ENCODE data around the gene MACROD2.

Gene MACROD2

DNA sequence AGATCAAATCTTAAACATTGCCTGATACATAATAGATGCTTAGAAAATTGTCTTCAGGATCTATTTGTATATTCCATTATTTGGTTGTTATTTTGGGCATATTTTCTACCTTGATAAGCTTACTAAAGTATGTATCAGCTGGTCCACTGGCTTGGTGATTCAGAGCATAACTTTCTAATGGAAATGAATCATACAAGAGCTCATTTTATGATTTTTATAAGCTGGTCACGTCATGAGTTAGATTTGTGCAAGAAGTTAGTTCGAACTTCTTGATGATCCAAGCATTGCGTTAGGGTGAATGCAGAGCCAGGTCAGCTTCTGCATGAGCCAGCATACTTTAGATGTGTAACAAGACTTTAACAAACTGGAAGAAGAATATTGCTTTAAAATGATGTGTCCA, 486.5 kb downstream of the MACROD2 start:
- no peak for TF ChIP-seq ZFX (IDR thresholded peaks at IDR 0.05; ENCODE audit: borderline replicate concordance)
- TF ChIP-seq, protein P1, sequence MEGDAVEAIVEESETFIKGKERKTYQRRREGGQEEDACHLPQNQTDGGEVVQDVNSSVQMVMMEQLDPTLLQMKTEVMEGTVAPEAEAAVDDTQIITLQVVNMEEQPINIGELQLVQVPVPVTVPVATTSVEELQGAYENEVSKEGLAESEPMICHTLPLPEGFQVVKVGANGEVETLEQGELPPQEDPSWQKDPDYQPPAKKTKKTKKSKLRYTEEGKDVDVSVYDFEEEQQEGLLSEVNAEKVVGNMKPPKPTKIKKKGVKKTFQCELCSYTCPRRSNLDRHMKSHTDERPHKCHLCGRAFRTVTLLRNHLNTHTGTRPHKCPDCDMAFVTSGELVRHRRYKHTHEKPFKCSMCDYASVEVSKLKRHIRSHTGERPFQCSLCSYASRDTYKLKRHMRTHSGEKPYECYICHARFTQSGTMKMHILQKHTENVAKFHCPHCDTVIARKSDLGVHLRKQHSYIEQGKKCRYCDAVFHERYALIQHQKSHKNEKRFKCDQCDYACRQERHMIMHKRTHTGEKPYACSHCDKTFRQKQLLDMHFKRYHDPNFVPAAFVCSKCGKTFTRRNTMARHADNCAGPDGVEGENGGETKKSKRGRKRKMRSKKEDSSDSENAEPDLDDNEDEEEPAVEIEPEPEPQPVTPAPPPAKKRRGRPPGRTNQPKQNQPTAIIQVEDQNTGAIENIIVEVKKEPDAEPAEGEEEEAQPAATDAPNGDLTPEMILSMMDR (IDR thresholded peaks at IDR 0.05), result no peak
- no peak overlapping the region for H3K27ac ChIP-seq

- no peak overlapping the region for H3K27ac ChIP-seq
- TF ChIP-seq, protein P1 (IDR thresholded peaks at IDR 0.05), result no peak
- TF ChIP-seq ZFX (IDR thresholded peaks at IDR 0.05; ENCODE audit: borderline replicate concordance), result no peak
Measured at GRCh38 chr20:14488212-14488611, 492.9 kb downstream of the MACROD2 start.

DNA sequence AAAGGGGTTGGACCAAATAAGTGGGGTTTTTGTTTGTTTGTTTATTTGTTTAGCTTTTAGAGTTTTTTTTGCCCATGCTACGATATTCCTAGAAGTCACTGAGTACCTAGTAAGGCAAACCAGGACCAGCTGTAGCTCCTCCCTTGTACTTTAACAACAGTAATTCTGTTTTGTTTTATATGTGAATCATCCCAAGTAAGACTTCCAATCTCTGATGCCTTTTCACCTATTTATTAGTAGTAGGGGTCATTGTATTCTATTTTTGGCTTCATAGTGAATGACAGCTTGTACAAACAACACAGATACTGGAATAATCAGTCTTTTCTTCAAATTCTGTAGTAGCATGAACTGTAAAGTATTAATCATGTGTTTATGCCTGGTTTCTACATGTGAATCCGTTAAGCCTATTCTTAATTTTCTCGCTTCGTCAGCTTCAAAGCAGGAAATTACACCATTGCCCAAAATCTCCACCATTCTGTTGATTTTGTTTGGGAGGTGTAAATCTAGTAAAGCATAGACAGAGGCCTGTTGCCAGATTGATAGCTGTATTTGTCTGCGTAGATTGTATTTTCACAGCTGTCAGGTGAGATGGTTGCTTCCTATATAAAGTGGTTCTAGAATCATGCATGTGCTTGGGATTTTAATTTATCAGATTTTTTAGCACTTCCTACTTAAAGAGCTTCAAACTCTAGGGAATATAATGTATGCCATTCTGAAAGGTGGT, 493.6 kb downstream of the MACROD2 start:
- TF ChIP-seq ZFX (IDR thresholded peaks at IDR 0.05; ENCODE audit: borderline replicate concordance), result no peak
- TF ChIP-seq, protein P1 (IDR thresholded peaks at IDR 0.05), result no peak

GRCh38 chr20:14489544-14489943, 494.2 kb downstream of the MACROD2 start:
- no peak overlapping the region for H3K27ac ChIP-seq
- TF ChIP-seq, protein P1 (IDR thresholded peaks at IDR 0.05), result no peak
- TF ChIP-seq ZFX (IDR thresholded peaks at IDR 0.05; ENCODE audit: borderline replicate concordance), result no peak

More for the DNA sequence above, 493.6 kb downstream of the MACROD2 start:
- no peak overlapping the region for H3K27ac ChIP-seq

DNA sequence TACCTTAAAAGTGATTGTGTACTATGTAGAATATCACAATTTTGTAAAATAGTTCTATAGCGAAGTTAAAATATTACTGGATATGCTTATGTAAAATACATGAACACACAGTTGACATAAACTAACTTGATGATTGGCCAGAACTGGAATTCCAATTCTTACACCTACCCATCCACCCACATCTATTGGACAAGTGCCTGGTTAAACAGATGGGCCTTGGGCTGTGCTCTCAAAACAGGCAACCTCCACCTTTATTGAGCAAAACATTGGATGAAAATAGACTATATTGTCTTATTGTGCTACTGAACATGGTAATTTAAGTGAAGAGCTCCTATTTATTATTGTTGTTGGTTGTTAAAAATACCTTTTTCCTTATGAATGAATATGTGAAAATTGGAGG, 496.1 kb downstream of the MACROD2 start:
- H3K27ac ChIP-seq, result no peak overlapping the region
- TF ChIP-seq, protein P1 (IDR thresholded peaks at IDR 0.05), result no peak
- no peak for TF ChIP-seq ZFX (IDR thresholded peaks at IDR 0.05; ENCODE audit: borderline replicate concordance)

DNA sequence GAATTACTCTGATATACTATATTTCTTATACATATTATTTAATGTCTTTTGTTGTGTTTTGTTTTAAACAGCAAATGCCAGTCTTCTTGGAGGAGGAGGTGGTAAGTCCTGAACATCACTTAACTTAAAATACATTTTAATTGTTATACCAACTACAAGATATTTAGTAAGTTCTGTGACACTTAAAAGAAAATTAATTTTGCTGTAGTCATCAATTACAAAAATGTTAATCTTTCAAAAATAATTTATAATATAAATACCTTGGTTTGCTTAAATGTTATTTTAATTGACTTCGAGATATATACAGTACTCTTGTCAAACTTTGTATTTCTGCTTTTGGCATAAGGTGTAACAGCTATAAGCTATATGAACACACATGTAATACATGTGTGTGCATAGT, 498.1 kb downstream of the MACROD2 start:
- no peak for TF ChIP-seq ZFX (IDR thresholded peaks at IDR 0.05; ENCODE audit: borderline replicate concordance)
- TF ChIP-seq, protein P1 (IDR thresholded peaks at IDR 0.05), result no peak
- no peak overlapping the region for H3K27ac ChIP-seq

GRCh38 chr20:14494355-14494754, 499.0 kb downstream of the MACROD2 start:
- H3K27ac ChIP-seq, result no peak overlapping the region
- TF ChIP-seq, protein P1 (IDR thresholded peaks at IDR 0.05), result no peak
- no peak for TF ChIP-seq ZFX (IDR thresholded peaks at IDR 0.05; ENCODE audit: borderline replicate concordance)
